Femur (tissue), 1 donor: ENCODE measurements around the gene HIP1.

ENCODE experiments used
- DNase-seq: peaks from one replicate; pipeline ENCODE4 v3.0.0-alpha.2; 2017

HIP1 gene

GRCh38 chr7:75485355-75485978, 253.3 kb downstream of the HIP1 start:
- peak; percentile 21 for DNase-seq
